HG03342 (cell line): ENCODE measurements around the gene CCNG1.
"Not testable (repeated sequence)": the region's sequence is repeated elsewhere in the genome, so short reads cannot be mapped to it uniquely, and the experiment has no call there.

Experiments
- ATAC-seq: cut with Tn5 transposase; IDR thresholded peaks from one replicate; pipeline ENCODE4 v1.9.1; 2021; ENCODE audit warnings: mild to moderate bottlenecking, moderate library complexity; ENCODE audit not compliant: unreplicated experiment

CCNG1 gene, protein sequence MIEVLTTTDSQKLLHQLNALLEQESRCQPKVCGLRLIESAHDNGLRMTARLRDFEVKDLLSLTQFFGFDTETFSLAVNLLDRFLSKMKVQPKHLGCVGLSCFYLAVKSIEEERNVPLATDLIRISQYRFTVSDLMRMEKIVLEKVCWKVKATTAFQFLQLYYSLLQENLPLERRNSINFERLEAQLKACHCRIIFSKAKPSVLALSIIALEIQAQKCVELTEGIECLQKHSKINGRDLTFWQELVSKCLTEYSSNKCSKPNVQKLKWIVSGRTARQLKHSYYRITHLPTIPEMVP

GRCh38 chr5:163437309-163438182 lies at the start of gene CCNG1:
Gene CCNG1 (plus strand): TSS chr5:163437595. CDS start chr5:163439257, 1,662 bp downstream.
- peak; percentile 97 for ATAC-seq

- ATAC-seq = no peak
Measured at GRCh38 chr5:163395792-163396191, 41.6 kb upstream of the CCNG1 start.

DNA sequence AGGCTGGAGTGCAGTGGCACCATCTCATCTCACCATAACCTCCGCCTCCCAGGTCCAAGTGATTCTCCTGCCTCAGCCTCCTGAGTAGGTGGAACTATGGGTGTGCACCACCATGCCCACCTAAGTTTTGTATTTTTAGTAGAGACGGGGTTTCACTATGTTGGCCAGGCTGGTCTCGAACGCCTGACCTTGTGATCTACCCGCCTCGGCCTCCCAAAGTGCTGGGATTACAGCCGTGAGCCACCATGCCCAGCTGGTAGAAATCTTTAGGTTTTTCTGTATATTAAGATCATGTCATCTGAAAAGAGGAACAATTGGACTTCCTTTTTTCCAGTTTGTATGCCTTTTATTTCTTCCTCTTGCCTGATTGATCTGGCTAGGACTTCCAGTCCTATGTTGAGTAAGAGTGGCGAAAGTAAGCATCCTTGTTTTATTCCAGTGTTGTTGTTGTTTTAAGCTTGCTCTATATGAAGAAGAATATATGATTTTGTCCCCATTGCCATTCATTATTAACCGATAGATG lies 40.5 kb upstream of the CCNG1 start:
- not testable (repeated sequence) for ATAC-seq

GRCh38 chr5:163397354-163397753 lies 40.0 kb upstream of the CCNG1 start:
- ATAC-seq = no peak

- no peak for ATAC-seq
Measured at GRCh38 chr5:163399923-163400322, 37.5 kb upstream of the CCNG1 start.

- no peak for ATAC-seq
Measured at GRCh38 chr5:163401271-163401670, 36.1 kb upstream of the CCNG1 start.

- ATAC-seq = no peak
Measured at GRCh38 chr5:163402007-163402406, 35.4 kb upstream of the CCNG1 start.

DNA sequence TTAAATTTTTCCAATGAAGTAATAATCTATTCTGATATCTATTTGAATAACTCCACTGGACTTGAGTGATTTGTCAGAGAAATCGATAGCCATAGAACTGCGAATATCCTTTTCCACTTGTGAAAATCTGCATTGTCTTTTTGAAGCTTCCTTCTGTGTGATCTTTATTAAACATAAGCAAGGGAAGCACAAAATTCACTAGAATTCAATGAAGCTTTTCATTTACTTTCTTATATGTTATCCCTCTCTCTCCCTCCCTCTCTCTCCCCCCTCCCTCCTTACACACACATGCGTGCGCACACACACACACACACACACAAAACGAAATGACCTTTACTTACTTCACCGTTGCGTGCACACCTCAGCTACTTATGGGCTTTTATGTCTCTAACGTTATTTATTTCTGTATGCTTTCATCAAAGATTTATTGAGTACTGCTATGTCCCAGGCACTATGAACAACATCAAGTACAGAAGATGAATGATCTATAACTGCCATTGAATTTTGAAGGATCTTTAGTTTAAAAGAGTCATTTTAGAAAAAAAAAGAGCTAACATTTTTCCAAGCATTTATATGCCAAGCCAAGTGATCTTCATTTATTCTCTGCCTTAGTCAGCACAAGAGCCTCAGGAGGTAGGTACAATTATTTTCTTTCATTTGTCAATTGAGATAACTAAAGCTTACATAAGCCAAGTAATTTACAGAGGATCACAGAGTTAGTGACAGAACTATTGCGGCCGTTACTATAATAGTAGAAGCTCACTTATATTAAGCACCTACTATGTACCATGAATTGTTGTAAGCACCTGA lies 32.8 kb upstream of the CCNG1 start:
- no peak for ATAC-seq

- peak; percentile 68 for ATAC-seq
Measured at GRCh38 chr5:163407034-163407655, 30.2 kb upstream of the CCNG1 start.

- ATAC-seq = peak; percentile 82
Measured at GRCh38 chr5:163408311-163408923, 29.0 kb upstream of the CCNG1 start.

GRCh38 chr5:163409384-163409783 lies 28.0 kb upstream of the CCNG1 start:
- no peak for ATAC-seq

DNA sequence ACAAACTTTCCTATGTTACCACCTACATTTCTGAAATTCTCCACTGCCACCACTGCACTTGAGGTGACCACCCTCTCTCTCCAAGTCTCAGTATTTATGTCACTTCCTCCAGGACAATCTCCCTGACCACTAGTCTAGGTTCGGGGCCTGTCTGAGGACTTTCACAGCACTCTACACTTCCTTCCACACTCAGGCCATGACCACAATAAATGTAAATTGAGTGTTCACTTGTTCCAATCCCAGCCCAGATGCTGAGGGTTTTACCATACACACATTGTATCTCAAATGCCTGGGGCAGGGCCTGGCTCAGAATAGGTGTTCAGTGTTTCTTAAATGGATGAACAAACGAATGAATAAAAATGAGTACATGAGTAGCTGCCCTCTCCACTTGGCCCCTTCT lies 26.9 kb upstream of the CCNG1 start:
- peak; percentile 34 for ATAC-seq

DNA sequence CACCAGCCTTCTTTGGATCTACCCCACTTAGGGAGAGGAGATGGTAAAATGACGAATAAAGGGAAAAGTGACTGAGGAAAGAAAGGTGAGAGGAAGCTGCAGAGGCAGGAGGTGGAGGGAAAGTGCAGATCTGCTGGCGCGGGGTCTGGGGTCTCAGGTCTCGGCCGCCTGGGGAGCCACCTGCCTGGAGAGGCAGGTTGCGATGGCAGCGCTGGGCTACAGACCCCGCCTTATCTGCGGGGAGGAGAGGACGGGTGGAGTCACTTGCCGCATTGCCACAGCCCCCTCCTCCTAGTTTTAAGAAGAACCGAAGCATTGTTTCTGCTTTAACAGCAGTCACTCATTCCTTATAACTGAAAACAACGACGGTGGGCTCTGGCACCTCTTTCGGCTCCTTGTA lies 21.7 kb upstream of the CCNG1 start:
- not testable (repeated sequence) for ATAC-seq

GRCh38 chr5:163424836-163425235 lies 12.6 kb upstream of the CCNG1 start:
- ATAC-seq = no peak

- not testable (repeated sequence) for ATAC-seq
Measured at GRCh38 chr5:163426128-163426527, 11.3 kb upstream of the CCNG1 start.

- ATAC-seq = no peak
Measured at GRCh38 chr5:163432544-163432943, 4.9 kb upstream of the CCNG1 start.

DNA sequence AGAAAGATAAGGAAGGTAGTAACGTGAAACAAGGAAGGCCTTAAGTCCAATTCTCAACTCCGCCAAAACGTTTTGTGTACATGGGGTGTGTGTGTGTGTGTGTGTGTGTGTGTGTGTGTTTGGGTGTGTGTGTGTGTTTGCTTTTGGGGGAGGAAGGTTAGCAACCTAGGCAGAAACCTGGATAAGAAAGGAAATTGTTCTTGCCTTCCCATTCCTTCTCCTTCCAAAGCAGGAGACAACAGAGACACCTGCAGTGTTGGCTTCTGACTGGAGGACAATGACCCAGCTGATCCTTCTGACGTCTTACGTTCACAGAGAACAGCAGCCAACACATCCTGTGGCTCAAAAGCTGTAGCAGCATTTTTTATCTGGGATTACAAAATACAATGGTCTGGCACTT lies 4.1 kb upstream of the CCNG1 start:
- ATAC-seq = no peak

- ATAC-seq = no peak
Measured at GRCh38 chr5:163434401-163434866, 3.0 kb upstream of the CCNG1 start.

DNA sequence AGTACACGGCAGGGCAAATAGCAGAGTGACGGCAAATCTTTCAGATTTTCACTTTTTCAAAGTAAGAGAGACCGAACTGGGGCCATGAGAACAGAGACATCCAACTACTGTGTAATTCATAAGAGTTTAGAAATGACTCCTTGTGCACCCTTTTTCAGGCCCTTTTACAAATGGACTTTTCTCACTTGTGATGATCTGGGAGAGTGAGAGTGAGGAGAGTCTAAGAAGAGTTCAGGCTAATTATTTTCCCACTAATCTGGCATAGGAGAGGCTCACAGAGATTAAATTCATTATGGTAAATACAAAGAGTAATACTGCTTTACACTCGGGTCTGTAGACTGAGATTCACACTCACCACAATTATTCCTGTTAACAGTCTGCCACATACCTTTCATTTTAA lies 880 bp upstream of the CCNG1 start:
- no peak for ATAC-seq

DNA sequence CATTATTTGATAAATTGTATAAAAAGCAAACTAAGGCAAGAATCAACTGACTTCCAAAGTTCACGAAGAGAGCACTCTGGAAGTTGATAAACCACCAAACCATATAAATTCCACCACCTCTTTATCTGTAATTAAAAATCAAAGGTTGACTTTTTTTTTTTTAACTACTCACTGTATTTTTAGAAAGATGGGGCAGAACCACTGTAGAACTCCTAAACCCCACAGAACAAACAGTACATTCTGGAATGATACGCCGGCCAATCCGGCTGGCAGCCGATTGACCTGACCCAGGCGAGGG lies 435 bp upstream of the CCNG1 start:
- no peak for ATAC-seq
